Midbrain (tissue), 1 donor: Measurements from ENCODE around the gene GAA.
A peak's percentile ranks its signal among the peaks of the same experiment; 100 is the strongest.
"Not testable (repeated sequence)": the region's sequence is repeated elsewhere in the genome, so short reads cannot be mapped to it uniquely, and the experiment has no call there.

Source experiments
- DNase-seq: peaks from one replicate; lab custom pipeline; 2025; lab: John Stamatoyannopoulos, UW

GAA gene

GRCh38 chr17:80145076-80146075 lies 44.0 kb downstream of the GAA start:
- DNase-seq, result no peak

- DNase-seq, result no peak
Measured at GRCh38 chr17:80146121-80147034, 45.0 kb downstream of the GAA start.

GRCh38 chr17:80147035-80147822 lies 45.8 kb downstream of the GAA start, which contains the start of gene EIF4A3:
Gene EIF4A3 (minus strand): TSS chr17:80147128. CDS start chr17:80146961, 167 bp downstream.
- DNase-seq, result peak; percentile 97

GRCh38 chr17:80151333-80151732 lies 50.0 kb downstream of the GAA start:
- no peak for DNase-seq

- no peak for DNase-seq
Measured at GRCh38 chr17:80152081-80152702, 50.8 kb downstream of the GAA start.

GRCh38 chr17:80153004-80153403 lies 51.6 kb downstream of the GAA start:
- DNase-seq, result no peak

GRCh38 chr17:80154166-80154565 lies 52.8 kb downstream of the GAA start:
- no peak for DNase-seq

GRCh38 chr17:80155600-80155999 lies 54.2 kb downstream of the GAA start:
- not testable (repeated sequence) for DNase-seq

GRCh38 chr17:80158846-80159245 lies 57.5 kb downstream of the GAA start:
- no peak for DNase-seq

GRCh38 chr17:80160536-80160935 lies 59.2 kb downstream of the GAA start:
- no peak for DNase-seq

- no peak for DNase-seq
Measured at GRCh38 chr17:80163336-80163735, 62.0 kb downstream of the GAA start.

GRCh38 chr17:80164185-80164584 lies 62.8 kb downstream of the GAA start:
- no peak for DNase-seq

GRCh38 chr17:80166446-80166845 lies 65.1 kb downstream of the GAA start:
- no peak for DNase-seq

- DNase-seq, result no peak
Measured at GRCh38 chr17:80168371-80168770, 67.0 kb downstream of the GAA start.

GRCh38 chr17:80169107-80169506 lies 67.7 kb downstream of the GAA start:
- DNase-seq, result no peak
